HK-2 (cell line): ENCODE measurements around the gene CYP27A1.

Experiments used
- DNase-seq: peaks from one replicate; pipeline ENCODE4 v3.0.0-alpha.2; 2018; ENCODE audit not compliant: unreplicated experiment

CYP27A1 gene

GRCh38 chr2:218811382-218811781, 29.4 kb downstream of the CYP27A1 start:
- DNase-seq, result no peak

GRCh38 chr2:218812096-218812815, 30.3 kb downstream of the CYP27A1 start:
- no peak for DNase-seq

GRCh38 chr2:218812861-218813260, 30.9 kb downstream of the CYP27A1 start:
- DNase-seq, result no peak

GRCh38 chr2:218813771-218814460, 32.0 kb downstream of the CYP27A1 start:
- no peak for DNase-seq

- DNase-seq, result no peak
Observed at GRCh38 chr2:218814540-218815243, 32.7 kb downstream of the CYP27A1 start.

- DNase-seq, result no peak
Observed at GRCh38 chr2:218815244-218815637, 33.3 kb downstream of the CYP27A1 start.

GRCh38 chr2:218815649-218816048, 33.7 kb downstream of the CYP27A1 start:
- DNase-seq, result no peak

GRCh38 chr2:218816561-218817011, 34.6 kb downstream of the CYP27A1 start:
- DNase-seq, result no peak

GRCh38 chr2:218819093-218819492, 37.1 kb downstream of the CYP27A1 start:
- DNase-seq, result no peak

- DNase-seq, result no peak
Observed at GRCh38 chr2:218820746-218821369, 38.9 kb downstream of the CYP27A1 start.

GRCh38 chr2:218821605-218822211, 39.8 kb downstream of the CYP27A1 start:
- DNase-seq, result no peak

- no peak for DNase-seq
Observed at GRCh38 chr2:218822622-218823021, 40.7 kb downstream of the CYP27A1 start.

GRCh38 chr2:218823196-218823855, 41.4 kb downstream of the CYP27A1 start:
- DNase-seq, result no peak

- no peak for DNase-seq
Observed at GRCh38 chr2:218824004-218824403, 42.1 kb downstream of the CYP27A1 start.

- no peak for DNase-seq
Observed at GRCh38 chr2:218826791-218827190, 44.8 kb downstream of the CYP27A1 start.

- no peak for DNase-seq
Observed at GRCh38 chr2:218827701-218828476, 45.9 kb downstream of the CYP27A1 start.

- DNase-seq, result no peak
Observed at GRCh38 chr2:218828477-218828778, 46.5 kb downstream of the CYP27A1 start.

- DNase-seq, result no peak
Observed at GRCh38 chr2:218829868-218830451, 48.0 kb downstream of the CYP27A1 start.

- no peak for DNase-seq
Observed at GRCh38 chr2:218830526-218831306, 48.8 kb downstream of the CYP27A1 start.
